ENCODE data around the gene RNF213. TPM values are rescaled to one million over a fixed set of nuclear protein-coding genes. Genes with fewer than 3 reads are reported as not detected.

The RNF213 gene
- total RNA-seq, 4 donors from 2014 or later, result 113 to 174 (median 159) TPM

DNA sequence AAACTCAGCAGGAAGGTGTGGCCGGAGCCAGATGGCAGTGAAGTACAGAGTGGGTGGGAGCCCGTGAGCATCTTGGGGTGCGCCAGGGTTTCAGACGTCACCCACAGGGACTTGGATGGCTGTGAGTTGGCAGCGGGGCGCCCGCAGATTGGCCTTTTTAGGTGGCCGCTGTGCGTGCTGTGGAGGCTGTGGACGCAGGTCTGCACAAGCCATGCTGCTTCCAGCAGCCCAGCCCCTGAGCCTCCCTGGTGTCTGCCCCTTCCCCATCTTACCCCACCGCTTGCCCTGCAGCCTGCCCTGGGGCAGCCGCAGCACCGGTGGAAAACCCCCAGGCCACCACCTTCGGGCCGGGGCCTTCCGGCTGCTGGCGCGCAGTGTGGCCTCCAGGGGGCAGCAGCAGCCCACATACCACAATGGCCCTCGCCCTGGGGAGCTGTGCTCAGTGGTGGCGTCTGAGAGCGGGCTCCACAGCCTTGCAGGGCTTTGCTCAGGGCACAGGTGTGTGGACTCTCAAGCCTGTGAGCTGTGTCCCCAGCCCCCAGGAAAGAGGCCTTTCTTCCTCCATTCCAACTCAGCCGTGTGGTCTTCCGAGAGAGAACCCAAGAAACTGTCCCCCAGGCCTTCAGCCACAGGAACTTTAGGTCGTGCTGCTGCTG is 166.1 kb downstream of the RNF213 start:
- Histone ChIP-seq H3K27me3 (no peaks in the 10 kb centered on the region), H3K4me1 (peaks cover 0 to 7% (median 0%) of the 10 kb centered on the region in 4 donors), H3K36me3 (no peaks in the 10 kb centered on the region), H3K27ac (no peak overlapping the region), H3K9me3 (no peaks in the 10 kb centered on the region), H3K4me3 (no peak overlapping the region)
- in situ Hi-C loops (cut with MboI; ENCODE audit: low pct_ligation_motif_present in 1 of 4, low pct_unique_long_range_greater_than_20kb in 1 of 4, low sequenced_read_pairs in 3 of 4) (loop anchor here in 2 of 4 donors (5.0 to 25.0 kb wide), 5 partner anchors 146 to 558 kb away; no protein-coding TSS in a partner anchor), intact Hi-C loops (cut with DNase I; ENCODE audit: low total_unique reads) (loop anchor here (2.0 to 5.0 kb wide), 3 partner anchors 51 to 554 kb away; partner anchors contain the start of gene NPTX1)
- DNase-seq, result peak; percentile 76
- 41 to 44% methylated on average over 4 to 22 of the region's 24 CpGs for WGBS, 2 donors (ENCODE audit: low coverage in 1 of 2)
- no peak for TF ChIP-seq EP300 (IDR thresholded peaks at IDR 0.05; ENCODE audit: low read depth)
- TF ChIP-seq, protein P1, sequence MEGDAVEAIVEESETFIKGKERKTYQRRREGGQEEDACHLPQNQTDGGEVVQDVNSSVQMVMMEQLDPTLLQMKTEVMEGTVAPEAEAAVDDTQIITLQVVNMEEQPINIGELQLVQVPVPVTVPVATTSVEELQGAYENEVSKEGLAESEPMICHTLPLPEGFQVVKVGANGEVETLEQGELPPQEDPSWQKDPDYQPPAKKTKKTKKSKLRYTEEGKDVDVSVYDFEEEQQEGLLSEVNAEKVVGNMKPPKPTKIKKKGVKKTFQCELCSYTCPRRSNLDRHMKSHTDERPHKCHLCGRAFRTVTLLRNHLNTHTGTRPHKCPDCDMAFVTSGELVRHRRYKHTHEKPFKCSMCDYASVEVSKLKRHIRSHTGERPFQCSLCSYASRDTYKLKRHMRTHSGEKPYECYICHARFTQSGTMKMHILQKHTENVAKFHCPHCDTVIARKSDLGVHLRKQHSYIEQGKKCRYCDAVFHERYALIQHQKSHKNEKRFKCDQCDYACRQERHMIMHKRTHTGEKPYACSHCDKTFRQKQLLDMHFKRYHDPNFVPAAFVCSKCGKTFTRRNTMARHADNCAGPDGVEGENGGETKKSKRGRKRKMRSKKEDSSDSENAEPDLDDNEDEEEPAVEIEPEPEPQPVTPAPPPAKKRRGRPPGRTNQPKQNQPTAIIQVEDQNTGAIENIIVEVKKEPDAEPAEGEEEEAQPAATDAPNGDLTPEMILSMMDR (IDR thresholded peaks at IDR 0.05), result peak; percentile 94 to 98 (median 97)

DNA sequence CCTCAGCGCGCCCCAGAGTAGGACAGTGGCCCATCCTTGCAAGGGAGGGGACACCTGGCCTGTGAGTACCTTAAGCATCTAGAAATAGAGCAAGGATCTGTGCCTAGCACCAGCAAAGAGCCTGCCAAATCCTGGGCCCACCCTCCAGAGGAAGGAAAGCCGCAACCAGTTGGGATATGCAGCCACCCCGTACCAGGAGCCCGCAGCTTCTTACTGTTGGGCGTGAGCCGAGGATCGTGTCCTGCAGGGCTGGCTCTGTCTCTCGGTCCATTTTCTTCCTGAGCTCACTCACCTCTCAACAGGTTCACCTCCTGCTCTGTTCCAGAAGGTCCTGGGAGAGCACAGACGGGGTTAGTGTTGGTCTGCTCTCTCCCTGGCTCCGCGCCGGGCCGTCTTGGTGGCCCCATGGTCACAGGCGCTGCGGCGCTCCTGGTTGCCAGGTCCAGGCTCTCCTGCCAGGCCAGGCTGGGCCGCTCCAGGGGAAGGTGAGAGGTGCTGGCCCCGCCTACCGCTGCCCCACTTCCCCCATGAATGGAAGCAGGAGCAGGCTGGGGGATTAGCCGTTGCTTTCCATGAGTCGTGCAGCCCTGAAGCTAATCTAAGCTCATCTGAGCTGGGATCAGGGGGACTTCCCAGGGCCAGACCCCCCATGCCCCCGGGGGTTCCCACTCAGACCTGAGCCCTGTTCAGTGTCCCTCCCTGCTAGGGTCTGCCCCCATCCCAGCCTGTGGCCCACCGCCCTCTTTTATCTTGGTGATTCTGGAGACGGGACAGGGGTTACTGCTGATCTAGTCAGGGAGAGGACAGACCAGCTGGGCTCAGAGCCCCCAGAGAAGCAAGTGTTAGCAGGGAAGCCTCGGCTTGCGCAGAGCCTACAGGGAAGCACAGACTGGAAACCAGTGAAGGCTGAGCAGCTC is 167.0 kb downstream of the RNF213 start:
- no peak for DNase-seq
- Histone ChIP-seq H3K4me1 (peaks cover 0 to 7% (median 0%) of the 10 kb centered on the region in 4 donors), H3K27me3 (no peaks in the 10 kb centered on the region), H3K27ac (no peak overlapping the region), H3K9me3 (no peaks in the 10 kb centered on the region), H3K36me3 (no peaks in the 10 kb centered on the region), H3K4me3 (no peak overlapping the region)
- WGBS, 2 donors (ENCODE audit: low coverage in 1 of 2), result 86% methylated on average over 24 of the region's 27 CpGs; no CpG with 5 or more reads in 1 of the 2 donors
- TF ChIP-seq, protein P1 (IDR thresholded peaks at IDR 0.05), result no peak
- in situ Hi-C loops (cut with MboI; ENCODE audit: low pct_ligation_motif_present in 1 of 4, low pct_unique_long_range_greater_than_20kb in 1 of 4, low sequenced_read_pairs in 3 of 4) (loop anchor here in 2 of 4 donors (5.0 to 25.0 kb wide), 5 partner anchors 145 to 557 kb away; no protein-coding TSS in a partner anchor), intact Hi-C loops (cut with DNase I; ENCODE audit: low total_unique reads) (loop anchor here (2.0 to 5.0 kb wide), 3 partner anchors 50 to 553 kb away; partner anchors contain the start of gene NPTX1)

DNA sequence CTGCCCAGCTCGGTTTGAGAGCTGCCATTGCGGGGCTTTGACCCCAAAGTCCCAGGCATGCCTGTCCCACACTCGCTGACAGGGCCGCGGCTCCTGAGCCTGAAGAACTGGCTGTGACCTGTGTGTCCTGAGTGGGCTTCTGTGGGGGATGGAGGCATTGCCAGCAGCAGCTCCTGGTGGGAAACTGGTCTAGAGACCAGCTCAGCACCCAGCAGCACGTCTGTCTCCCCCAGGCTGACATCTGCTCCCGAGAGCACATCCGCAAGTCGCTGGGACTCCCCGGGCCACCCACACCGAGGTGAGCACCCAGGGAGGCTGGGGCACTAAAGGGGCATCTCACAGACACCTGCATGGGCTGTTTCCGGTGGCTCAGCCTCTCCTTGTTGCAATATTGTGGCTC is 167.7 kb downstream of the RNF213 start:
- H3K4me3 ChIP-seq, result no peak overlapping the region
- H3K9me3 ChIP-seq, result no peaks in the 10 kb centered on the region
- H3K4me1 ChIP-seq, result peaks cover 0 to 7% (median 0%) of the 10 kb centered on the region in 4 donors
- no peaks in the 10 kb centered on the region for H3K36me3 ChIP-seq
- H3K27ac ChIP-seq, result no peak overlapping the region
- in situ Hi-C loops (cut with MboI; ENCODE audit: low pct_ligation_motif_present in 1 of 4, low pct_unique_long_range_greater_than_20kb in 1 of 4, low sequenced_read_pairs in 3 of 4) (loop anchor here in 2 of 4 donors (5.0 to 25.0 kb wide), 5 partner anchors 144 to 556 kb away; no protein-coding TSS in a partner anchor), intact Hi-C loops (cut with DNase I; ENCODE audit: low total_unique reads) (loop anchor here (5.0 kb wide), 2 partner anchors 49 to 149 kb away; partner anchors contain the start of gene NPTX1)
- whole genome bisulfite sequencing, 2 donors (ENCODE audit: low coverage in 1 of 2), result 87% methylated on average over 10 of the region's 12 CpGs; no CpG with 5 or more reads in 1 of the 2 donors
- no peaks in the 10 kb centered on the region for H3K27me3 ChIP-seq
- DNase-seq, result no peak
- TF ChIP-seq POLR2AphosphoS5 (IDR thresholded peaks at IDR 0.05), result no peak
- TF ChIP-seq POLR2A (IDR thresholded peaks at IDR 0.05), result no peak
- TF ChIP-seq, protein P1 (IDR thresholded peaks at IDR 0.05), result no peak
- no peak for TF ChIP-seq EP300 (IDR thresholded peaks at IDR 0.05; ENCODE audit: low read depth)

DNA sequence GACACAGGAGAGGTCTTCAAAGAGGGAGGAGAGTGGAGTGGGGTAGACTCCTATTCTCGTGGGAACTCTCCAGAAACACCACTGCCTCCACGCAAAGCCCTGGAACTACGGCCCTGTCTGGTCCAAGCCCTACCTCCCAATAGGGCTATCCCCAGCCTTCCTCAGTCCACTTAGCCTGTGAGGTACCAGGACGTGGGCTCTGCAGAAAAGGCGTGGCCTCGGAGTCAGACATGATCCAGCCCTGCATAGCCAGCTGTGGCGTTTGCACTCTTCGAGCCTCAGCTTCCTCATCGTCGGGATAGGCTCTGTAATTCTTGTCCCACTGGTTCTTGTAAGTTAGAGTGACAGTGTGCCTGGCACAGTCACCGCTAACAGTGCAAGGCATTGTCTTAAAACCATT is 168.1 kb downstream of the RNF213 start:
- no peak for DNase-seq
- in situ Hi-C loops (cut with MboI; ENCODE audit: low pct_ligation_motif_present in 1 of 4, low pct_unique_long_range_greater_than_20kb in 1 of 4, low sequenced_read_pairs in 3 of 4), result loop anchor here in 2 of 4 donors (5.0 to 25.0 kb wide), 5 partner anchors 144 to 556 kb away; no protein-coding TSS in a partner anchor
- H3K4me1 ChIP-seq, result peaks cover 0 to 7% (median 0%) of the 10 kb centered on the region in 4 donors
- no peaks in the 10 kb centered on the region for H3K36me3 ChIP-seq
- H3K4me3 ChIP-seq, result no peak overlapping the region
- no peak overlapping the region for H3K27ac ChIP-seq
- H3K9me3 ChIP-seq, result no peaks in the 10 kb centered on the region
- H3K27me3 ChIP-seq, result no peaks in the 10 kb centered on the region
- intact Hi-C loops (cut with DNase I; ENCODE audit: low total_unique reads), result loop anchor here (5.0 kb wide), 2 partner anchors 49 to 149 kb away; partner anchors contain the start of gene NPTX1
- 87 to 94% methylated on average over 3 to 9 of the region's 11 CpGs for WGBS, 2 donors (ENCODE audit: low coverage in 1 of 2)
- TF ChIP-seq POLR2AphosphoS5 (IDR thresholded peaks at IDR 0.05) (no peak), EP300 (IDR thresholded peaks at IDR 0.05; ENCODE audit: low read depth) (no peak), POLR2A (IDR thresholded peaks at IDR 0.05) (no peak)
- TF ChIP-seq, protein P1 (IDR thresholded peaks at IDR 0.05), result no peak
